SW480 (cell line): ENCODE results near the gene SPEM2.
"Not testable (repeated sequence)": the region's sequence is repeated elsewhere in the genome, so short reads cannot be mapped to it uniquely, and the experiment has no call there.

Experiments used
- DNase-seq: peaks from one replicate; pipeline ENCODE4 v3.0.0-alpha.2; 2016; ENCODE audit warnings: low spot score

The SPEM2 gene

DNA sequence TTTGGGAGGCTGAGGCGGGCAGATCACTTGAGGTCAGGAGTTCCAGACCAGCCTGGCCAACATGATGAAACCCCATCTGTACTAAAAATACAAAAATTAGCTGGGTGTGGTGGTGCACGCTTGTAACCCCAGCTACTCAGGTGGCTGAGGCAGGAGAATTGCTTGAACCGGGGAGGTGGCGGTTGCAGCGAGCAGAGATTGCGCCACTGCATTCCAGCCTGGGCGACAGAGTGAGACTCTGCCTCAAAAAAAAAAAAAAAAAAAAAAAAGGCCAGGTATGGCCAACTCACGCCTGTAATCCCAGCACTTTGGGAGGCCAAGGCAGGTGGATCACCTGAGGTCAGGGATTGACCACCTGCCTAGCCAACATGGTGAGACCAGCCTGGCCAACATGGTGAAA, 49.4 kb downstream of the SPEM2 start:
- not testable (repeated sequence) for DNase-seq

DNA sequence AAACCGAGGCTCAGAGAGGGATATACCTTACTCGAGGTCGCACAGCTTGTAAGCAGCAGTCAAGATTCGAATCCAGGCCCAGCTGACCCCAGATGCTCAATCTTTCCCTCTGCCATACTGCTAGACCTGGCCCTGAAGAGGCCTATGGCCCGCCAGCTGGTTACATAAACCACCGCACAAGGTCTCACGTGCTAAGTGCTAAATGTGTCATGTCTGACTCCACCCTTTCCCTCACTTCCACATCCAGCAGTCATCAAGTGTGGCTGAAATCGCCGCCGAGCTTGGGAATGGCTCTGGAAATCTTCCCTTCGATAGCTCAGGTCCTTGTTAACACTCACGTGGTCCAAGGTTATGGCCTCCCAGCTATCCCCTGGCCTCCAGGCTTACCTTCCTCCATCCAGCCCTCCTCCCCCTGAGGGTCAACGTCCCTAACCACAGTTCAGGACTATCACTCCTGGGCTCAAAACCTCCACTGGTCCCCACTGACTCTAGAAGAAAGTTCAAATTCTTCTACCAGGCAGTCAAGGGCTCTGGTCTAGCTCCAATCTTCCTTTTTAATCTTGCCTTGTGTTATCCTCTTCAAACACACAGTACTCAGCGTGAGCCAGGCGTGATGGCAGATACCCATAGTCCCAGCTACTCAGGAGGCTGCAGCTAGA, 50.5 kb downstream of the SPEM2 start:
- DNase-seq = no peak

DNA sequence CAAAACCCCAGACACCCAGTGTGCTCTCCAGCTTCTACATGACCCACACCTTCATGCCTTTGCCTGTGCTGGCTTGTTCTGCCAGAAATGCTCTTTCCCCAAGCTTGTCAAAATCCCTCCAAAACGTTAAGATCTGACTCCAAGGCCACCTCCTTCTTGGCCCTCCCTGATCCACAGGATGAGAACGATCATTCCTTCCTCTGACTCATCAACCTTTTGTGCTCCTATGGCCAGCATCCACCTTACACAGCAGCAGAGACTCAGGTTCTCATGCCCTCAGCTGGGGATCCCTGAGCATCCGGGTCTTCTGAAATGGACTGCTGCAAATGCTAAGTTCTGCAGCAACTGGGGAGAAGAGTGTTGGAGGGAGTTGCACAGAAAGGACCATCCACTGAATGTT, 51.1 kb downstream of the SPEM2 start:
- peak; percentile 44 for DNase-seq

DNA sequence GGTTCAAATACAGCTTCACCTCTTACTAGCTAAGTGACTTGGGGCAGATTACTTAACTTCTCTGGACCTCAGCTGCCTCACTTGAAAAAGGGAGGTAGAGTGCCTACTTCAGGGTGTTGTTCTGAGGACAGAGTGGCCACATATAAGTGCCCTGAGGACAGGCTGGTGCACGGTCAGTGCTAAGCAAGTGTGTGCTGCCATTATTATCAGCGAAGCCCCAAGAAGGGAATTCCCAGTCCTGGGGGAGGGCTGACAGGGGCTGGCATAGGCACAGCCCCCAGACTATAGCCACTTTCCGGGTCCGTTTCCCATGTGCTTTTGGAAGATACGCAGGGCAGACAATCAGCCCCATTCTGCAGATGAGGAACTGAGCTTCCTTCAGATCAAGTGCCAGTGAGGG, 51.5 kb downstream of the SPEM2 start:
- no peak for DNase-seq
